ENCODE measurements around the gene COL24A1. TPM values are rescaled to one million over a fixed set of nuclear protein-coding genes. Genes with fewer than 3 reads are reported as not detected.

COL24A1 gene
- total and polyA plus RNA-seq, 7 donors: under 0.01 to 8.6 (median 6.7) TPM; not detected in 1

DNA sequence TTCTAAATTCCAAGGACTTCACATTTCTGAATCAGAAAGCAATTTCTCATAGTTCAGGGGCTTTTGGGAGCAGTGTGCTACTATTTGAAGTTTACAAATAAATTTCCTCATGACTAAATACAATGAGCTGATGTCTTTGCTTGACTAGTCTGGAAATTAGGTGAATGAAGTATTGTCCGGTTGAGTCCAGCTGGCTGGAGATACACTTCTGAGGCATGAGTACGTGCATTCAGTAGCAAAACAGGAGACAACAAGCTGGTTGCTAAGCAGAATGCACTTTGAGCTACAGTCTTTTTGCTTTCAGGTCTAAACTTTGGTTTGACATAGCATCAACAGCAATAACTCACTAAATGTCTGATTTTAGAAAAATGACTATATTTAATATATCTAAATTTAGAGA lies 475.5 kb downstream of the COL24A1 start:
- Histone ChIP-seq H3K4me3 (no peak overlapping the region), H3K4me1 (peaks cover 0 to 16% (median 2%) of the 10 kb centered on the region in 4 donors), H3K27me3 (no peaks in the 10 kb centered on the region), H3K36me3 (peaks cover 0 to 30% (median 9%) of the 10 kb centered on the region in 4 donors), H3K27ac (no peak overlapping the region), H3K9me3 (no peaks in the 10 kb centered on the region)
- intact Hi-C loops (cut with DNase I): no loop called here
- TF ChIP-seq POLR2AphosphoS5 (IDR thresholded peaks at IDR 0.05): no peak
- TF ChIP-seq POLR2A (IDR thresholded peaks at IDR 0.05): no peak
- TF ChIP-seq EP300 (IDR thresholded peaks at IDR 0.05): no peak
- TF ChIP-seq, protein P1, sequence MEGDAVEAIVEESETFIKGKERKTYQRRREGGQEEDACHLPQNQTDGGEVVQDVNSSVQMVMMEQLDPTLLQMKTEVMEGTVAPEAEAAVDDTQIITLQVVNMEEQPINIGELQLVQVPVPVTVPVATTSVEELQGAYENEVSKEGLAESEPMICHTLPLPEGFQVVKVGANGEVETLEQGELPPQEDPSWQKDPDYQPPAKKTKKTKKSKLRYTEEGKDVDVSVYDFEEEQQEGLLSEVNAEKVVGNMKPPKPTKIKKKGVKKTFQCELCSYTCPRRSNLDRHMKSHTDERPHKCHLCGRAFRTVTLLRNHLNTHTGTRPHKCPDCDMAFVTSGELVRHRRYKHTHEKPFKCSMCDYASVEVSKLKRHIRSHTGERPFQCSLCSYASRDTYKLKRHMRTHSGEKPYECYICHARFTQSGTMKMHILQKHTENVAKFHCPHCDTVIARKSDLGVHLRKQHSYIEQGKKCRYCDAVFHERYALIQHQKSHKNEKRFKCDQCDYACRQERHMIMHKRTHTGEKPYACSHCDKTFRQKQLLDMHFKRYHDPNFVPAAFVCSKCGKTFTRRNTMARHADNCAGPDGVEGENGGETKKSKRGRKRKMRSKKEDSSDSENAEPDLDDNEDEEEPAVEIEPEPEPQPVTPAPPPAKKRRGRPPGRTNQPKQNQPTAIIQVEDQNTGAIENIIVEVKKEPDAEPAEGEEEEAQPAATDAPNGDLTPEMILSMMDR (IDR thresholded peaks at IDR 0.05): no peak
- DNase-seq: no peak
- WGBS, 2 donors: 35 to 53% methylated on average over 2 of the region's 2 CpGs

Small RNAs within 50 kb of the gene (small RNA-seq; reads per million reads assigned to genes)
- 0 reads per million in 3 donors for gene RNA5SP51

Other genes with a start within 250 kb of the COL24A1 start
- 10 to 100 TPM; 27.8 to 55.1 (median 30.2) TPM for gene ODF2L, start 239.6 kb upstream of the COL24A1 start, total RNA-seq
- gene ODF2L, start 239.6 kb upstream of the COL24A1 start, polyA plus RNA-seq: 10 to 100 TPM; 14.4 to 27.2 (median 16.2) TPM

Measured in sigmoid colon (tissue), 7 donors.